GM12878 (cell line): ENCODE data around the gene SASH1.

Source experiments
- CHD4 ChIP-seq: fragments of 200-600 bp; sonication (generic); IDR thresholded peaks from 2 replicates; pipeline ENCODE4 v1.6.1; 2016; ENCODE audit warnings: mild to moderate bottlenecking
- EP300 ChIP-seq, 2 experiments: fragments of 150-350 bp in 1 of 2; IDR thresholded peaks; 2 replicates each; pipeline ENCODE4 v1.6.1; 2011 to 2012; ENCODE audit warnings: low read depth in 2 of 2, low read length in 2 of 2, borderline replicate concordance in 1 of 2, improper control_type of control experiment in 1 of 2, inconsistent platforms in 1 of 2; ENCODE audit not compliant: control insufficient read depth in 1 of 2
- POLR2A ChIP-seq: IDR thresholded peaks from 2 replicates; pipeline ENCODE4 v1.6.1; 2011; ENCODE audit warnings: low read depth, mild to moderate bottlenecking, low read length
- RFX5 ChIP-seq: IDR thresholded peaks from 2 replicates; pipeline ENCODE4 v1.6.1; 2011; ENCODE audit warnings: low read depth, low read length, improper control_type of control experiment
- SMAD5 ChIP-seq: IDR thresholded peaks from 2 replicates; pipeline ENCODE4 v1.6.1; 2016; ENCODE audit warnings: antibody characterized with exemption, low read depth
- TF ChIP-seq, protein P1 (sequence below): IDR thresholded peaks from 2 replicates; pipeline ENCODE4 v1.6.1; 2011; ENCODE audit warnings: borderline replicate concordance, low read depth, mild to moderate bottlenecking, moderate library complexity, low read length; ENCODE audit not compliant: insufficient read depth, poor library complexity, severe bottlenecking
- TF ChIP-seq, protein P2 (sequence below): IDR thresholded peaks from 2 replicates; pipeline ENCODE4 v1.6.1; 2012; ENCODE audit warnings: low read length, inconsistent platforms
- TF ChIP-seq, protein P3 (sequence below): fragments of 450-650 bp; formaldehyde crosslinking; IDR thresholded peaks from 2 replicates; pipeline ENCODE4 v1.4.0; 2022; ENCODE audit warnings: mild to moderate bottlenecking, moderate library complexity

DNA sequence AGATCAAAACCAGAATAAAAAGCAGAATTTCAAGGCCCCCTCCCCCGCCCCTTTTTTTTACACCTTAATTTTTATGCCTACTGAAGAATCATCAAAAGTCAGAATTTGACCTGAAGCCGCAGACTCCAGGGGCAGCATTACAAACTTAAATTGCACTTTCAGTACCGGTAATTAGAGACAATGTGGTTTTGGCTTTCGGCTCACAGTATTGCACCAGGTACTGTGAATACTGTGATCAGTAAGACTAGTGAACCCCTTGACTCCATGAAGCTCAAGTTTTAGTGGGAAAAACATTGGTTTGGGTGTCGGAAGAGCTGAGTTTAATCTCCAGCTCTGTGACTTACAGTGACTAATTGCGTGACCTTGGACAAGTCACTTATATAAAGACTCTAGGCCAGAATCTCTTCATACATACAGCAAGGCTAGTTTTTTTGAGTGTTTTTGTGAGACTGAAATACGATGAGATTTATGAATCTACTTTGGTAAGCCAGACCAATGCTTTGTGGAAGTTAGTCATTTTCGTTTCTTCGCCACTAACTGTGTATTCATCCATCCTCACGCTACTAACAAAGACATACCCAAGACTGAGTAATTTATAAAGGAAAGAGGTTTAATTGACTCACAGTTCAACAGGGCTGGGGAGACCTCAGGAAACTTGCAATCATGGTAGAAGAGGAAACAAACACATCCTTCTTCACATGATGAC lies 114.7 kb downstream of the SASH1 start:
- TF ChIP-seq RFX5, result no peak
- TF ChIP-seq SMAD5, result no peak
- TF ChIP-seq EP300 (IDR thresholded peaks at IDR 0.05; ENCODE audit: borderline replicate concordance in 1 of 2, control insufficient read depth in 1 of 2, low read depth in 2 of 2, low read length in 2 of 2), result no peak
- TF ChIP-seq CHD4, result no peak
- TF ChIP-seq, protein P1, sequence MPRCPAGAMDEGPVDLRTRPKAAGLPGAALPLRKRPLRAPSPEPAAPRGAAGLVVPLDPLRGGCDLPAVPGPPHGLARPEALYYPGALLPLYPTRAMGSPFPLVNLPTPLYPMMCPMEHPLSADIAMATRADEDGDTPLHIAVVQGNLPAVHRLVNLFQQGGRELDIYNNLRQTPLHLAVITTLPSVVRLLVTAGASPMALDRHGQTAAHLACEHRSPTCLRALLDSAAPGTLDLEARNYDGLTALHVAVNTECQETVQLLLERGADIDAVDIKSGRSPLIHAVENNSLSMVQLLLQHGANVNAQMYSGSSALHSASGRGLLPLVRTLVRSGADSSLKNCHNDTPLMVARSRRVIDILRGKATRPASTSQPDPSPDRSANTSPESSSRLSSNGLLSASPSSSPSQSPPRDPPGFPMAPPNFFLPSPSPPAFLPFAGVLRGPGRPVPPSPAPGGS, result no peak
- TF ChIP-seq, protein P2, sequence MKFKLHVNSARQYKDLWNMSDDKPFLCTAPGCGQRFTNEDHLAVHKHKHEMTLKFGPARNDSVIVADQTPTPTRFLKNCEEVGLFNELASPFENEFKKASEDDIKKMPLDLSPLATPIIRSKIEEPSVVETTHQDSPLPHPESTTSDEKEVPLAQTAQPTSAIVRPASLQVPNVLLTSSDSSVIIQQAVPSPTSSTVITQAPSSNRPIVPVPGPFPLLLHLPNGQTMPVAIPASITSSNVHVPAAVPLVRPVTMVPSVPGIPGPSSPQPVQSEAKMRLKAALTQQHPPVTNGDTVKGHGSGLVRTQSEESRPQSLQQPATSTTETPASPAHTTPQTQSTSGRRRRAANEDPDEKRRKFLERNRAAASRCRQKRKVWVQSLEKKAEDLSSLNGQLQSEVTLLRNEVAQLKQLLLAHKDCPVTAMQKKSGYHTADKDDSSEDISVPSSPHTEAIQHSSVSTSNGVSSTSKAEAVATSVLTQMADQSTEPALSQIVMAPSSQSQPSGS, result no peak
- TF ChIP-seq, protein P3, sequence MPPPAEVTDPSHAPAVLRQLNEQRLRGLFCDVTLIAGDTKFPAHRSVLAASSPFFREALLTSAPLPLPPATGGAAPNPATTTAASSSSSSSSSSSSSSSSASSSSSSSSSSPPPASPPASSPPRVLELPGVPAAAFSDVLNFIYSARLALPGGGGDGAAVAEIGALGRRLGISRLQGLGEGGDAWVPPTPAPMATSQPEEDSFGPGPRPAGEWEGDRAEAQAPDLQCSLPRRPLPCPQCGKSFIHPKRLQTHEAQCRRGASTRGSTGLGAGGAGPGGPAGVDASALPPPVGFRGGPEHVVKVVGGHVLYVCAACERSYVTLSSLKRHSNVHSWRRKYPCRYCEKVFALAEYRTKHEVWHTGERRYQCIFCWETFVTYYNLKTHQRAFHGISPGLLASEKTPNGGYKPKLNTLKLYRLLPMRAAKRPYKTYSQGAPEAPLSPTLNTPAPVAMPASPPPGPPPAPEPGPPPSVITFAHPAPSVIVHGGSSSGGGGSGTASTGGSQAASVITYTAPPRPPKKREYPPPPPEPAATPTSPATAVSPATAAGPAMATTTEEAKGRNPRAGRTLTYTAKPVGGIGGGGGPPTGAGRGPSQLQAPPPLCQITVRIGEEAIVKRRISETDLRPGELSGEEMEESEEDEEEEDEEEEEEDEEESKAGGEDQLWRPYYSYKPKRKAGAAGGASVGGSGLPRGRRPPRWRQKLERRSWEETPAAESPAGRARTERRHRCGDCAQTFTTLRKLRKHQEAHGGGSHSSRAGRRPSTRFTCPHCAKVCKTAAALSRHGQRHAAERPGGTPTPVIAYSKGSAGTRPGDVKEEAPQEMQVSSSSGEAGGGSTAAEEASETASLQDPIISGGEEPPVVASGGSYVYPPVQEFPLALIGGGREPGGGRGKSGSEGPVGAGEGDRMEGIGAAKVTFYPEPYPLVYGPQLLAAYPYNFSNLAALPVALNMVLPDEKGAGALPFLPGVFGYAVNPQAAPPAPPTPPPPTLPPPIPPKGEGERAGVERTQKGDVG (CRISPR knock-in tag), result no peak
- TF ChIP-seq POLR2A, result no peak
